Sciatic nerve (tissue), 2 donors: ENCODE results near the gene PLEKHB1. TPM values are rescaled to one million over a fixed set of nuclear protein-coding genes. Genes with fewer than 3 reads are reported as not detected.
A peak's percentile ranks its signal among the peaks of the same experiment; 100 is the strongest.

ENCODE experiments used
- ATAC-seq: fragments of 200-7000 bp; cut with Tn5 transposase; one replicate; pipeline ENCODE4 v1.9.1; 2020; ENCODE audit warnings: mild to moderate bottlenecking, moderate library complexity
- DNase-seq: peaks from one replicate; pipeline ENCODE4 v3.0.0-alpha.2; 2020; ENCODE audit warnings: low spot score
- intact Hi-C: fragments of 100-400 bp; cut with DNase I; formaldehyde crosslinking; loops from one replicate; pipeline ENCODE4 v1.14.2; 2022
- total RNA-seq: library from RNA; stranded (reverse); fragmentation: NEBNext Ultra II Directional; extraction: Animal tissue kit (Norgen Biotek cat#: 25700); gene quantifications from one replicate; pipeline ENCODE4 v1.2.1, GENCODE V29; 2021
- donor health status: DM: no; HTN: no; CAD: no.
- donor health status: DM: no; HTN: no; CAD: no.

PLEKHB1 gene
- 370 TPM for total RNA-seq

GRCh38 chr11:73645972-73646631 lies at the start of gene PLEKHB1:
TSS of gene PLEKHB1 (plus strand) at chr11:73646581. CDS start at chr11:73646609, 28 bp downstream.
- DNase-seq, result peak; percentile 72
- peak; percentile 25 for ATAC-seq
- intact Hi-C loops, result no loop called here

GRCh38 chr11:73597336-73597955 lies 48.9 kb upstream of the PLEKHB1 start:
- no peak for ATAC-seq
- no peak for DNase-seq
- intact Hi-C loops, result no loop called here

- ATAC-seq, result peak; percentile 98
- intact Hi-C loops, result no loop called here
- DNase-seq, result peak; percentile 96
Observed at GRCh38 chr11:73597956-73598718, 48.2 kb upstream of the PLEKHB1 start, which contains the start of gene FAM168A. TSS of gene FAM168A (minus strand) at chr11:73598112. CDS start at chr11:73468474, 129,638 bp downstream.

GRCh38 chr11:73598719-73599379 lies 47.5 kb upstream of the PLEKHB1 start:
- intact Hi-C loops, result no loop called here
- DNase-seq (no peak), ATAC-seq (no peak)

GRCh38 chr11:73612601-73613140 lies 33.7 kb upstream of the PLEKHB1 start:
- ATAC-seq (no peak), DNase-seq (no peak)
- intact Hi-C loops, result no loop called here

GRCh38 chr11:73614591-73614990 lies 31.8 kb upstream of the PLEKHB1 start:
- ATAC-seq (no peak), DNase-seq (no peak)
- intact Hi-C loops, result no loop called here

GRCh38 chr11:73622926-73623593 lies 23.3 kb upstream of the PLEKHB1 start:
- intact Hi-C loops, result no loop called here
- DNase-seq (no peak), ATAC-seq (no peak)

- DNase-seq (no peak), ATAC-seq (peak; percentile 62)
- intact Hi-C loops, result no loop called here
Observed at GRCh38 chr11:73623686-73624085, 22.7 kb upstream of the PLEKHB1 start.

- intact Hi-C loops, result loop anchor here (5.0 kb wide), 1 partner anchor 36 kb away; no protein-coding TSS in a partner anchor
- DNase-seq (peak; percentile 84), ATAC-seq (peak; percentile 92)
Observed at GRCh38 chr11:73625696-73626318, 20.6 kb upstream of the PLEKHB1 start.

- intact Hi-C loops, result loop anchor here (5.0 kb wide), 1 partner anchor 32 kb away; no protein-coding TSS in a partner anchor
Observed at GRCh38 chr11:73629907-73630306, 16.5 kb upstream of the PLEKHB1 start.

GRCh38 chr11:73632996-73633395 lies 13.4 kb upstream of the PLEKHB1 start:
- DNase-seq (no peak), ATAC-seq (no peak)
- intact Hi-C loops, result no loop called here

More at GRCh38 chr11:73629907-73630306, 16.5 kb upstream of the PLEKHB1 start:
- ATAC-seq (no peak), DNase-seq (no peak)

- no peak for ATAC-seq
- intact Hi-C loops, result no loop called here
- DNase-seq, result no peak
Observed at GRCh38 chr11:73633999-73634398, 12.4 kb upstream of the PLEKHB1 start.

GRCh38 chr11:73635721-73636120 lies 10.7 kb upstream of the PLEKHB1 start:
- intact Hi-C loops, result no loop called here
- DNase-seq, result no peak
- no peak for ATAC-seq

GRCh38 chr11:73636249-73636648 lies 10.1 kb upstream of the PLEKHB1 start:
- ATAC-seq (no peak), DNase-seq (no peak)
- intact Hi-C loops, result no loop called here

- intact Hi-C loops, result no loop called here
- DNase-seq (no peak), ATAC-seq (no peak)
Observed at GRCh38 chr11:73637012-73637411, 9.4 kb upstream of the PLEKHB1 start.

GRCh38 chr11:73640592-73640991 lies 5.8 kb upstream of the PLEKHB1 start:
- DNase-seq (no peak), ATAC-seq (no peak)
- intact Hi-C loops, result no loop called here

- no peak for DNase-seq
- intact Hi-C loops, result no loop called here
- ATAC-seq, result no peak
Observed at GRCh38 chr11:73641668-73642067, 4.7 kb upstream of the PLEKHB1 start.
